H1 (cell line): Measurements from ENCODE around the gene AFF2. TPM values are rescaled to one million over a fixed set of nuclear protein-coding genes. Genes with fewer than 3 reads are reported as not detected.

Experiments
- CTCF ChIA-PET: fragments of 300-600 bp; sonication (Branson Sonifier 250); formaldehyde crosslinking; loops from one replicate; lab custom pipeline; 2021; ENCODE audit not compliant: partially characterized antibody; lab: Charles Lee
- POLR2A ChIA-PET: fragments of 300-600 bp; sonication (Branson Sonifier 250); formaldehyde crosslinking; loops from one replicate; lab custom pipeline; 2021; ENCODE audit warnings: inconsistent platforms; ENCODE audit not compliant: partially characterized antibody; lab: Charles Lee
- DNase-seq, 2 experiments: peaks; one replicate each; pipeline versions ENCODE4 v3.0.0 to v3.0.0-alpha.2; 2010 to 2022; ENCODE audit warnings: low spot score in 2 of 2, low read depth in 1 of 2, mixed read lengths in 1 of 2
- FAIRE-seq: peaks from 2 replicates; lab custom pipeline; 2011; peaks lifted over from hg19 to GRCh38; lab: Jason Lieb, UNC
- H2AFZ ChIP-seq: 2 replicates; pipeline ENCODE4 v1.8.1; 2012; ENCODE audit warnings: low read length, inconsistent platforms
- H2AK5ac ChIP-seq: 2 replicates; pipeline ENCODE4 v1.6.1; 2013; ENCODE audit warnings: low read depth, low read length
- H2BK120ac ChIP-seq: replicated peaks from 2 replicates; pipeline ENCODE3; 2013; ENCODE audit warnings: low read depth, low read length, inconsistent platforms
- H2BK12ac ChIP-seq: 2 replicates; pipeline ENCODE4 v1.6.1; 2013; ENCODE audit warnings: low read depth, low read length
- H2BK15ac ChIP-seq: 2 replicates; pipeline ENCODE4 v1.6.1; 2013; ENCODE audit warnings: low read length
- H2BK20ac ChIP-seq: 2 replicates; pipeline ENCODE4 v1.6.1; 2013; ENCODE audit warnings: low read length
- H2BK5ac ChIP-seq: 2 replicates; pipeline ENCODE4 v1.6.1; 2013; ENCODE audit warnings: low read depth, low read length
- H3K14ac ChIP-seq: 2 replicates; pipeline ENCODE4 v1.6.1; 2013; ENCODE audit warnings: inconsistent platforms; ENCODE audit not compliant: insufficient read length
- H3K18ac ChIP-seq: 2 replicates; pipeline ENCODE4 v1.6.1; 2013; ENCODE audit warnings: low read length; ENCODE audit errors: extremely low read depth
- H3K23ac ChIP-seq: 2 replicates; pipeline ENCODE4 v1.6.1; 2013; ENCODE audit warnings: inconsistent platforms; ENCODE audit not compliant: insufficient read length
- H3K23me2 ChIP-seq: 2 replicates; pipeline ENCODE4 v1.6.1; 2013; ENCODE audit warnings: low read depth, low read length
- H3K27ac ChIP-seq: 2 replicates; pipeline ENCODE4 v1.6.1; 2011; ENCODE audit warnings: low read depth, low read length, inconsistent platforms
- H3K27me3 ChIP-seq, 4 experiments: replicated peaks in 1 of 4; 1 replicate in 1 of 4; 2 replicates in 3 of 4; pipeline versions ENCODE4 v1.6.1 to v1.8.1; 2011 to 2013; ENCODE audit warnings: low read length in 3 of 4, mild to moderate bottlenecking in 3 of 4, inconsistent platforms in 2 of 4, mixed read lengths in 2 of 4, moderate library complexity in 1 of 4; ENCODE audit not compliant: control insufficient read depth in 3 of 4, insufficient read depth in 3 of 4; ENCODE audit errors: extremely low read depth in 1 of 4
- H3K36me3 ChIP-seq, 4 experiments: 2 replicates each; pipeline versions ENCODE4 v1.6.1 to v1.8.1; 2011 to 2013; ENCODE audit warnings: mild to moderate bottlenecking in 4 of 4, low read length in 3 of 4, moderate library complexity in 2 of 4, control low read depth in 1 of 4, inconsistent platforms in 1 of 4; ENCODE audit not compliant: insufficient read depth in 4 of 4, control insufficient read depth in 2 of 4
- H3K4ac ChIP-seq: replicated peaks from 2 replicates; pipeline ENCODE3; 2013; ENCODE audit warnings: low read length, low read depth, mixed read lengths, inconsistent platforms; ENCODE audit not compliant: insufficient read length
- H3K4me1 ChIP-seq, 4 experiments: replicated peaks in 1 of 4; 1 replicate in 1 of 4; 2 replicates in 3 of 4; pipeline versions ENCODE4 v1.6.1 to v1.8.1; 2011 to 2013; ENCODE audit warnings: low read length in 3 of 4, inconsistent platforms in 2 of 4, mixed read lengths in 1 of 4; ENCODE audit not compliant: insufficient read depth in 4 of 4, control insufficient read depth in 3 of 4
- H3K4me2 ChIP-seq, 2 experiments: 2 replicates each; pipeline versions ENCODE4 v1.6.1 to v1.8.1; 2011 to 2013; ENCODE audit warnings: low read depth in 2 of 2, low read length in 2 of 2, control low read depth in 1 of 2, inconsistent platforms in 1 of 2, mild to moderate bottlenecking in 1 of 2; ENCODE audit not compliant: insufficient read depth in 1 of 2
- H3K4me3 ChIP-seq, 4 experiments: fragments of 200-600, 300-600 bp in 1 of 4; sonication (generic), shearing (Covaris generic), sonication (Bioruptor Twin) in 1 of 4; 2 replicates each; pipeline versions ENCODE4 v1.5.1 to v1.8.1; 2011 to 2016; ENCODE audit warnings: low read length in 4 of 4, low read depth in 3 of 4, control low read depth in 2 of 4, inconsistent platforms in 2 of 4, mild to moderate bottlenecking in 2 of 4, mixed read lengths in 1 of 4, moderate library complexity in 1 of 4; ENCODE audit not compliant: insufficient read depth in 2 of 4; ENCODE audit errors: extremely low read depth in 1 of 4
- H3K56ac ChIP-seq: replicated peaks from 2 replicates; pipeline ENCODE3; 2013; ENCODE audit warnings: low read depth, mild to moderate bottlenecking, mixed read lengths, low read length, inconsistent platforms; ENCODE audit not compliant: insufficient read length
- H3K79me1 ChIP-seq: 2 replicates; pipeline ENCODE4 v1.6.1; 2013; ENCODE audit warnings: low read depth, low read length, control low read depth
- H3K79me2 ChIP-seq, 2 experiments: 2 replicates each; pipeline versions ENCODE4 v1.6.1 to v1.8.1; 2012 to 2013; ENCODE audit warnings: low read length in 2 of 2, mild to moderate bottlenecking in 2 of 2, inconsistent platforms in 1 of 2; ENCODE audit not compliant: insufficient read depth in 2 of 2, control insufficient read depth in 1 of 2
- H3K9ac ChIP-seq, 4 experiments: replicated peaks in 1 of 4; 1 replicate in 1 of 4; 2 replicates in 3 of 4; pipeline versions ENCODE4 v1.6.1 to v1.8.1; 2011 to 2013; ENCODE audit warnings: low read depth in 3 of 4, low read length in 3 of 4, control low read depth in 2 of 4, mild to moderate bottlenecking in 2 of 4, moderate library complexity in 2 of 4, inconsistent platforms in 1 of 4; ENCODE audit errors: extremely low read depth in 1 of 4
- H3K9me3 ChIP-seq, 2 experiments: 2 replicates each; pipeline versions ENCODE4 v1.6.1 to v1.8.1; 2012 to 2013; ENCODE audit warnings: mild to moderate bottlenecking in 2 of 2, moderate library complexity in 2 of 2, control low read depth in 1 of 2, inconsistent platforms in 1 of 2, low read depth in 1 of 2, low read length in 1 of 2, mixed read lengths in 1 of 2; ENCODE audit not compliant: insufficient read depth in 2 of 2
- H4K20me1 ChIP-seq, 2 experiments: replicated peaks in 1 of 2; 2 replicates each; pipeline versions ENCODE3 to v1.8.1; 2011 to 2013; ENCODE audit warnings: inconsistent platforms in 2 of 2, low read length in 2 of 2, mild to moderate bottlenecking in 1 of 2; ENCODE audit not compliant: insufficient read depth in 2 of 2, control insufficient read depth in 1 of 2
- H4K5ac ChIP-seq: 2 replicates; pipeline ENCODE4 v1.6.1; 2013; ENCODE audit warnings: low read length, low read depth, mixed read lengths, inconsistent platforms; ENCODE audit not compliant: insufficient read length
- H4K8ac ChIP-seq: 2 replicates; pipeline ENCODE4 v1.8.0; 2013; ENCODE audit warnings: mild to moderate bottlenecking, moderate library complexity, low read length, inconsistent platforms; ENCODE audit not compliant: insufficient read depth; ENCODE audit errors: extremely low read depth
- H4K91ac ChIP-seq: replicated peaks from 2 replicates; pipeline ENCODE3; 2013; ENCODE audit warnings: low read length, mixed read lengths, inconsistent platforms; ENCODE audit not compliant: insufficient read length
- TAF7 ChIP-seq: optimal IDR thresholded peaks from 2 replicates; pipeline ENCODE3; 2011; ENCODE audit warnings: low read depth, mild to moderate bottlenecking, inconsistent platforms, low read length, moderate library complexity, borderline replicate concordance
- ZNF274 ChIP-seq: IDR thresholded peaks from 2 replicates; pipeline ENCODE4 v1.7.0; 2012; ENCODE audit warnings: low read length, borderline replicate concordance; ENCODE audit errors: extremely low read depth
- WGBS, 2 experiments: shearing (Covaris generic) in 1 of 2; methylation state at CpG; one replicate each; pipeline versions ENCODE4 v1.1.6 to v1.1.7; 2013 to 2015; ENCODE audit warnings: low lambda C conversion rate in 2 of 2, mixed read lengths in 2 of 2, inconsistent platforms in 1 of 2, low coverage in 1 of 2, missing lambda C conversion rate in 1 of 2; ENCODE audit not compliant: insufficient replicate concordance in 2 of 2, insufficient coverage in 1 of 2, insufficient read length in 1 of 2; ENCODE audit errors: extremely low coverage in 1 of 2, missing lambda C conversion rate in 1 of 2; 5-methylcytosine and 5-hydroxymethylcytosine counted together
- polyA plus RNA-seq, 7 experiments: library from polyadenylated mRNA; depleted of rRNA in 3 of 7; stranded (reverse) in 5 of 7; unstranded in 2 of 7; fragments of >200 nt in 5 of 7; fragments of 200-250 nt in 2 of 7; gene quantifications; 1 replicate in 5 of 7; 2 replicates in 1 of 7; 4 replicates in 1 of 7; pipeline versions ENCODE4 v1.2.1 to v1.2.3, GENCODE V29; 2011 to 2013; ENCODE audit warnings: missing spikeins in 2 of 7, mixed read lengths in 2 of 7
- total RNA-seq: library from RNA; stranded (reverse); fragmentation: NEBNext Ultra II Directional; extraction: Animal tissue kit (Norgen Biotek cat#: 25700); gene quantifications from 2 replicates; pipeline ENCODE4 v1.2.1, GENCODE V29; 2021

Gene AFF2
- total and polyA plus RNA-seq, 2 of the 8 experiments (the other 6 are each of a cell fraction or from before 2014, with no cell fraction given): 2.0 to 7.3 TPM

DNA sequence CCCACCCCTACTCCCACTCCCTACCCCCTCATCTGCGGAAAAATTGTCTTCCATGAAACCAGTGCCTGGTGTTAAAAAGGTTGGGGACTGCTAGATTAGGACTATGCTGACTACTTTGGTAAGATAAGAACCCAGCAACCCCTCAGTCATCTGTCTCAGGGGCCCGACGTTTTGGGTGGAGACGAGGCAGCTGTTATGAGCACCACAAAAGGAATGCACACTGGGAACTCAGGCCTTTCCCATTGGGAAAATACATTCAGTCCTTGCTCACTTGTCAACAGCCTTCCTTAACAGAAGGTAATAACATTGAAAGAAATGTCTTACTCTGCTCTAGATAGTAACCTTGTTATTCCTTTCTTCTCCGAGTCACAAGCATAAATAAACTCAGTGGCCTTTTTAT is 310.8 kb downstream of the AFF2 start:
- no peaks in the 10 kb centered on the region for H3K9me3 ChIP-seq
- H2BK12ac ChIP-seq: no peak overlapping the region
- no peaks in the 10 kb centered on the region for H3K27me3 ChIP-seq
- no peak for FAIRE-seq
- H4K20me1 ChIP-seq: no peaks in the 10 kb centered on the region
- no peak overlapping the region for H3K9ac ChIP-seq
- no peak overlapping the region for H3K14ac ChIP-seq
- ChIA-PET CTCF (no interaction called here), POLR2A (no interaction called here)
- no peak overlapping the region for H2BK5ac ChIP-seq
- H3K23me2 ChIP-seq: no peaks in the 10 kb centered on the region
- no peaks in the 10 kb centered on the region for H3K36me3 ChIP-seq
- H2AK5ac ChIP-seq: no peak overlapping the region
- no peak overlapping the region for H2AFZ ChIP-seq
- no peak overlapping the region for H3K18ac ChIP-seq
- no peak overlapping the region for H3K4me2 ChIP-seq
- no peak overlapping the region for H2BK15ac ChIP-seq
- no peak overlapping the region for H2BK20ac ChIP-seq
- 83% methylated on average over 2 of the region's 5 CpGs; no CpG with 5 or more reads in 1 of the 2 experiments for WGBS, 2 experiments
- H3K27ac ChIP-seq: no peak overlapping the region
- no peak overlapping the region for H4K91ac ChIP-seq
- peaks cover 0 to 3% (median under 1%) of the 10 kb centered on the region in 4 experiments; a peak in 2 of 7 replicates for H3K4me1 ChIP-seq
- no peaks in the 10 kb centered on the region for H3K79me2 ChIP-seq
- no peaks in the 10 kb centered on the region for H3K79me1 ChIP-seq
- H2BK120ac ChIP-seq: no peak overlapping the region
- no peak overlapping the region for H3K56ac ChIP-seq
- no peak overlapping the region for H3K4me3 ChIP-seq
- no peak for DNase-seq
- no peak overlapping the region for H4K5ac ChIP-seq
- no peak overlapping the region for H3K23ac ChIP-seq
- no peak overlapping the region for H3K4ac ChIP-seq
- no peak overlapping the region for H4K8ac ChIP-seq
- TF ChIP-seq ZNF274 (no peak), TAF7 (no peak)
